Transverse colon (tissue), 3 donors: ENCODE data around the gene PEG3.

Source experiments
- EP300 ChIP-seq: sonication (generic); formaldehyde crosslinking; IDR thresholded peaks from one replicate; pipeline ENCODE4 v1.6.1; 2017; ENCODE audit warnings: antibody characterized with exemption, low read depth
- TF ChIP-seq, protein P1 (sequence below), 5 experiments: fragments of 200-600 bp in 3 of 5; fragments of 450-650 bp in 2 of 5; sonication (generic) in 3 of 5; IDR thresholded peaks; 1 replicate in 2 of 5; 2 replicates in 3 of 5; pipeline ENCODE4 v1.5.1; 2016 to 2017; ENCODE audit warnings: antibody characterized with exemption in 5 of 5, inconsistent platforms in 3 of 5, mild to moderate bottlenecking in 2 of 5, moderate library complexity in 1 of 5

DNA sequence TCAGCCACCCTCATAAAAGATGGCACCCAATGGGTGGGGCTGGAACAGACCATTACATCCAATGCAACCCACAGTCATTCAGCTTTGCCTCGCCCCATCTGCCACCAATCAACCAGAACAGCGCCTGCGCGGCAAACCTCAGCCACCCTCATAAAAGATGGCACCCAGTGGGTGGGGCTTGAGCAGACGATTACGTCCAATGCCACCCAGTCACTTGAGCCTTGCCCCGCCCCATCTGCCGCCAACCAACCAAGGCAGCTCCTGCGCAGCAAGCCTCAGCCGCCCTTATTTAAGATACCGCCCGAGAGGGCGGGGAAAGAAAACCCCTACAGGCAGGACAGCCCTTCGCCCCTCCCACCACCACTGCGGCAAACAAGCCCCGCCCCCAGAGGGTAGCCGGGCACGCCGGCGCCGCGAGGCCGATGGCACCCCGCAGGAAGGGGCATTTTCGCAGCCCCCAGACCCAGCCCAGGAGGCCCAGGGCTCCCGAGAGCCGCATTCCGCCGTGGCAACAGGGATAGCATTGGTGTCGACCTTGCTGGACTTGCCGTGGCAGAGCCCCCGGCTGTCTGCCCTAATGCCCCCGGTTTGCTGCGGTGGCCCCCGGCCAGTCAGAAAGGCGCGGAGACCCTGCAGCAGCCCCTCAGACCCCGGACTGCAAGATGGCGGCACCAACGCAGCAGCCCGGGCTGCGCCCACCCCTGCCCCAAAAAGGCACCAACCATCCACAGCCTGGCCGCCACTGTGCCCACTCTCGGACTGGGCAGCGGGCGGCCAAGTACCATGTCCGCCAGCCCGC is 675 bp downstream of the PEG3 start:
- TF ChIP-seq EP300: no peak
- TF ChIP-seq, protein P1, sequence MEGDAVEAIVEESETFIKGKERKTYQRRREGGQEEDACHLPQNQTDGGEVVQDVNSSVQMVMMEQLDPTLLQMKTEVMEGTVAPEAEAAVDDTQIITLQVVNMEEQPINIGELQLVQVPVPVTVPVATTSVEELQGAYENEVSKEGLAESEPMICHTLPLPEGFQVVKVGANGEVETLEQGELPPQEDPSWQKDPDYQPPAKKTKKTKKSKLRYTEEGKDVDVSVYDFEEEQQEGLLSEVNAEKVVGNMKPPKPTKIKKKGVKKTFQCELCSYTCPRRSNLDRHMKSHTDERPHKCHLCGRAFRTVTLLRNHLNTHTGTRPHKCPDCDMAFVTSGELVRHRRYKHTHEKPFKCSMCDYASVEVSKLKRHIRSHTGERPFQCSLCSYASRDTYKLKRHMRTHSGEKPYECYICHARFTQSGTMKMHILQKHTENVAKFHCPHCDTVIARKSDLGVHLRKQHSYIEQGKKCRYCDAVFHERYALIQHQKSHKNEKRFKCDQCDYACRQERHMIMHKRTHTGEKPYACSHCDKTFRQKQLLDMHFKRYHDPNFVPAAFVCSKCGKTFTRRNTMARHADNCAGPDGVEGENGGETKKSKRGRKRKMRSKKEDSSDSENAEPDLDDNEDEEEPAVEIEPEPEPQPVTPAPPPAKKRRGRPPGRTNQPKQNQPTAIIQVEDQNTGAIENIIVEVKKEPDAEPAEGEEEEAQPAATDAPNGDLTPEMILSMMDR (IDR thresholded peaks at IDR 0.05): no peak
